ENCODE data around the gene AFMID.

- TF ChIP-seq POLR2A (IDR thresholded peaks at IDR 0.05), result no peak
- TF ChIP-seq, protein P1, sequence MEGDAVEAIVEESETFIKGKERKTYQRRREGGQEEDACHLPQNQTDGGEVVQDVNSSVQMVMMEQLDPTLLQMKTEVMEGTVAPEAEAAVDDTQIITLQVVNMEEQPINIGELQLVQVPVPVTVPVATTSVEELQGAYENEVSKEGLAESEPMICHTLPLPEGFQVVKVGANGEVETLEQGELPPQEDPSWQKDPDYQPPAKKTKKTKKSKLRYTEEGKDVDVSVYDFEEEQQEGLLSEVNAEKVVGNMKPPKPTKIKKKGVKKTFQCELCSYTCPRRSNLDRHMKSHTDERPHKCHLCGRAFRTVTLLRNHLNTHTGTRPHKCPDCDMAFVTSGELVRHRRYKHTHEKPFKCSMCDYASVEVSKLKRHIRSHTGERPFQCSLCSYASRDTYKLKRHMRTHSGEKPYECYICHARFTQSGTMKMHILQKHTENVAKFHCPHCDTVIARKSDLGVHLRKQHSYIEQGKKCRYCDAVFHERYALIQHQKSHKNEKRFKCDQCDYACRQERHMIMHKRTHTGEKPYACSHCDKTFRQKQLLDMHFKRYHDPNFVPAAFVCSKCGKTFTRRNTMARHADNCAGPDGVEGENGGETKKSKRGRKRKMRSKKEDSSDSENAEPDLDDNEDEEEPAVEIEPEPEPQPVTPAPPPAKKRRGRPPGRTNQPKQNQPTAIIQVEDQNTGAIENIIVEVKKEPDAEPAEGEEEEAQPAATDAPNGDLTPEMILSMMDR (IDR thresholded peaks at IDR 0.05 in 4 of 5, conservative IDR thresholded peaks at IDR 0.05 in 1 of 5), result no peak
Measured at GRCh38 chr17:78200451-78200850, 13.3 kb downstream of the AFMID start.
